GM15510 (cell line): ENCODE measurements around the gene SETD5.

Source experiments
- POLR2A ChIP-seq: IDR thresholded peaks from 3 replicates; pipeline ENCODE4 v1.6.1; 2011; ENCODE audit warnings: borderline replicate concordance; ENCODE audit not compliant: insufficient read length; ENCODE audit errors: extremely low read depth

Gene SETD5

DNA sequence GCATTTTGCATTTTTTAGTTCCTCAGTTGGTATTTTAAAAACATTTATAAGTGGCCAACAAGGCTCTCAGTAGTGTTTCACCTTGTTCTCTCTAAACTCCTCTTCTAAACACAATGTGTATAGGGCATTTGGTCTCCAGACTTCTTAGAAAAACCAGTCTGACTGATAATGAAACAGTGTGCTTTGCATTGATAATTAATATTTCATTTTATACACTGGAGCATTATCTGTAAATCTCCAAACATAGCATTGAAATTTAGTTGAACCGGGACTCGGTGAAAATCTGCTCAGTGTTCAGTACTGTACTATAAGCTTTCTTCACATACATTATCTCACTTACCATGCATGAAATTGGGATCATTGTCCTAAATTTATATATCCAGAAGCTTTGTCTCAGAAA is 53.6 kb downstream of the SETD5 start:
- TF ChIP-seq POLR2A: no peak

- no peak for TF ChIP-seq POLR2A
Measured at GRCh38 chr3:9452417-9452816, 55.0 kb downstream of the SETD5 start.

- TF ChIP-seq POLR2A: no peak
Measured at GRCh38 chr3:9455596-9456131, 58.2 kb downstream of the SETD5 start.

- no peak for TF ChIP-seq POLR2A
Measured at GRCh38 chr3:9467451-9467850, 70.0 kb downstream of the SETD5 start.

- no peak for TF ChIP-seq POLR2A
Measured at GRCh38 chr3:9468460-9468859, 71.0 kb downstream of the SETD5 start.

GRCh38 chr3:9469986-9470385 is 72.6 kb downstream of the SETD5 start:
- TF ChIP-seq POLR2A: no peak

- no peak for TF ChIP-seq POLR2A
Measured at GRCh38 chr3:9473496-9474065, 76.2 kb downstream of the SETD5 start.

- no peak for TF ChIP-seq POLR2A
Measured at GRCh38 chr3:9474482-9474881, 77.1 kb downstream of the SETD5 start.

DNA sequence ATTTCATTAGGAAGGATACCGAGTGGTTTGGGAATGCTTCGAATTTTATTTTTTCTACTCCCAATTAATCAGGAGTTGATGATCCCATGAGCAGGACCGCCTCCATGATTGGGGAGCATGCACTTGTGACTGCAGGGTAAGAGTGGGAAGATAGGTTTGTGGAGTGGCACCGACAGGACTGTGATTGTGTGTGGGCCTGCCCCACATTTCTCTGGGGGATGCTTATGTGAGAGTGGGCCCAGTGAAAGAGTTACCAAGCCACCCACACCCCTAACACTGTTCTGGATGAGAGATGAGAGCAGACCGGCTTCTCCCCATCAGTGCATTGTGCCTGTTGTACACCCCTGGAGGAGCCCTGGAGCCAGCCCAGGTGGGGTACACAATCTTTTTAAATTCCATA is 79.5 kb downstream of the SETD5 start:
- no peak for TF ChIP-seq POLR2A

GRCh38 chr3:9480265-9480664 is 82.8 kb downstream of the SETD5 start:
- TF ChIP-seq POLR2A: no peak

DNA sequence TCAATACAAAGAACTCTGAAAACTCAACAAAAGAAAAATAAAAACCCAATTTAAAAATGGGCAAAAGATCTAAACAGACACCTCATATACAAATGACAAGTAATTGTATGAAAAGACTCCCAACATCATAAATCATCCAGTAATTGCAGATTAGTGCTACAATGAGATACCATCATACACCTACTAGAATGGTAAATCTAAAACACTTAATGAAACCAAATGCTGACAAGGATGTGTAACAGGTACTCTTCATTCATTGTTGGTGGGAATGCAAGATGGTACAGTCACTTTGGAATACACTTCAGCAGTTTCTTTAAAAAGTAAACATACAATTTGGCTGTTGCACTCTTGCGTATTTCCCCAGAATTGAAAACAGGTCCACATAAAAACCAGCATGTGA is 87.8 kb downstream of the SETD5 start:
- no peak for TF ChIP-seq POLR2A

- no peak for TF ChIP-seq POLR2A
Measured at GRCh38 chr3:9491506-9491905, 94.1 kb downstream of the SETD5 start.

DNA sequence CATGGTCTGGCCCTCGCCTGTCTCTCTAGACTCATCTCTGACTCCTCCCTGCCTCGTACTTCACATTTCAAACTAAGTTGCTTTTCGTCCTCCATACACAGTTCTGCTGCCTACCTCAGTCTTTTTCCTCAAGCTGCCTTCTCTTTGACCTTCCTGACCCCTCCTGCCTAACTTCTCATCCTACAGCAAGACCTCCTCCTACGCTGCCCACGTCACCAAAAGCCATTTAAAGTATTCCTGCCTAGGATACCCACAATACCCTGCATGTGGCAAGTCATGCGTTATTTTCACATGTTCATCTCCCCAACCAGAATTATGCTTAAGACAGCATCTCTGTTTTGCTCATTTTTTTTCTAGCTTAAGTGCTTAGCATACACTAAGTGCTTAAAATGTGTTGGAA is 99.5 kb downstream of the SETD5 start:
- no peak for TF ChIP-seq POLR2A

- TF ChIP-seq POLR2A: no peak
Measured at GRCh38 chr3:9497821-9498565, 100.6 kb downstream of the SETD5 start.

DNA sequence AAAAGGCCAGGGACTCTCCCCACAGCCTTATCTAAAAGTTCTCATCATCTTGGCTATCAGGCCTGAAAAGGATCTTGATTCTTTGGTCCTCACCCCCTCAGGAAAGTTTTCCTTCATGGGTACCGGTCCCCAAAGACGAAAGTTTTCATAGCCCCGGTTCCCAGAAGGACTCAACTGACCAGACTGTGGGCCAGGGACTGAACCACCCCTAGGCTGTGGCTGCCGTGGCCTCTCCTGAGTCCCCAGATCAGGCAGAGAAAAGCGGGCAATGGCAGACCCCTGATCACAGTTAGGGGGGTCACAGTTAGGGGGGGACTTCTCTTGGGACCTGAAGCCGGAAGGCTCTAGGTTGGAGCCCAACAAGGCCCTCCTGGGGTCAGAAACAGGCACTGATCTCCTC is 101.4 kb downstream of the SETD5 start:
- TF ChIP-seq POLR2A: no peak

GRCh38 chr3:9499455-9500107 is 102.2 kb downstream of the SETD5 start:
- no peak for TF ChIP-seq POLR2A

DNA sequence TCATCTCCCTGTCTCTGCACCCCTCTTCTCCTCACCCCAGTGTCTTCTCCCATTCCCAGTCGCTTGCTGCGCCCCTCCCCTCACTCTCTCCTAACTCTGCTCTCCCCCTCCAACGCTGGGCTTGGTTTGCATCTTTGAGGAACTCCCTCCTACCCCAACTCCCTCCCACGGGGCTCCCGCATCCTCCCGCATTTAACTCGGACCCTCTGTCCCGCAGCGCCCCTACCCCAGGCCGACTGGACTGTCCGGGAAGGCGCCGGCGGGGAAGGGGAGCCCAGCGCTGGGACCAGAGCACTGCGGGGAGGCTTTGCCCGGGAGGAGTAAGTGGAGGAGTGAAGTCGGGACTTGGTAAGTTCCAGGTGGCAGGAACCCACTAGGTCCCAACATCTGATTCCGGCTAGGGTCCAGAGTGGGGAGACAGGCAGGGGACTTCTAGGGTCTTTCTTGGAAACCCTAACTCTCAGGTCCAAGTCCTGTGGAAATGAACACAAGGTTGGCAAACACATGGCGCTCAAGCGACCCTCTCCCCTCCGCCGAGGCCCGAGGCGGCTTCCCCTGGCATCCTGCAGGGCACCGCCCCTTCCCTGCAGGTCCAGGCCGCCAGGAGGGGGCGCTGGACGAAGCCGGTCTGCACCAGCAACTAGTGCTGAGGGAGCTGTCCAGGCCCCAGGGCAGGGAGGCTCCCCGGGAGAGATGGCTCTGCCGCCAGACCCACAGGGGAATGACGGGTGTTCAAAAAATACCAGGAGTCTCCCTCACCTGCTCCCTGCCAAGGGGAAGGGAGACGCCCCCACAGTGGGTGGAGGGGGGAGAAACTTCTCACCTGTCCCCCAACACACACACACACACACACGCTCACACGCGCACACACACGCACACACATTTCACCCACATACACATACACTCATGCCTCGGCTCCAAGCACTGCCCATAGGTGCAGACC is 103.0 kb downstream of the SETD5 start:
- no peak for TF ChIP-seq POLR2A
